Measurements from ENCODE around the gene ACAP2.

ACAP2 gene

GRCh38 chr3:195397524-195397923 is 45.3 kb downstream of the ACAP2 start:
- in situ Hi-C loops (cut with HindIII; ENCODE audit: low pct_ligation_motif_present, low sequenced_read_pairs): no loop called here
- no peak for DNase-seq
- TF ChIP-seq CTCF (IDR thresholded peaks at IDR 0.05; ENCODE audit: low read depth, low read length, missing control alignments): no peak
- Histone ChIP-seq H3K27ac (no peak overlapping the region), H3K36me3 (replicated peaks) (no peaks in the 10 kb centered on the region), H3K4me3 (ENCODE audit: low read depth, low read length) (no peak overlapping the region), H3K27me3 (replicated peaks) (no peaks in the 10 kb centered on the region)

- no peak for TF ChIP-seq CTCF (IDR thresholded peaks at IDR 0.05; ENCODE audit: low read depth, low read length, missing control alignments)
- H3K4me3 ChIP-seq (ENCODE audit: low read depth, low read length): no peak overlapping the region
- H3K27me3 ChIP-seq (replicated peaks): no peaks in the 10 kb centered on the region
- H3K27ac ChIP-seq: no peak overlapping the region
- no peak for DNase-seq
- H3K36me3 ChIP-seq (replicated peaks): peaks cover 2% of the 10 kb centered on the region
- in situ Hi-C loops (cut with HindIII; ENCODE audit: low pct_ligation_motif_present, low sequenced_read_pairs): no loop called here
Measured at GRCh38 chr3:195395208-195395816, 47.5 kb downstream of the ACAP2 start.

- DNase-seq: peak; percentile 11
- in situ Hi-C loops (cut with HindIII; ENCODE audit: low pct_ligation_motif_present, low sequenced_read_pairs): no loop called here
- Histone ChIP-seq H3K27ac (no peak overlapping the region), H3K36me3 (replicated peaks) (peaks cover 2% of the 10 kb centered on the region), H3K27me3 (replicated peaks) (no peaks in the 10 kb centered on the region), H3K4me3 (ENCODE audit: low read depth, low read length) (no peak overlapping the region)
- no peak for TF ChIP-seq CTCF (IDR thresholded peaks at IDR 0.05; ENCODE audit: low read depth, low read length, missing control alignments)
Measured at GRCh38 chr3:195394700-195395099, 48.1 kb downstream of the ACAP2 start.

GRCh38 chr3:195394024-195394423 is 48.8 kb downstream of the ACAP2 start:
- in situ Hi-C loops (cut with HindIII; ENCODE audit: low pct_ligation_motif_present, low sequenced_read_pairs): no loop called here
- Histone ChIP-seq H3K36me3 (replicated peaks) (peaks cover 2% of the 10 kb centered on the region), H3K4me3 (ENCODE audit: low read depth, low read length) (no peak overlapping the region), H3K27ac (no peak overlapping the region), H3K27me3 (replicated peaks) (no peaks in the 10 kb centered on the region)
- DNase-seq: no peak
- no peak for TF ChIP-seq CTCF (IDR thresholded peaks at IDR 0.05; ENCODE audit: low read depth, low read length, missing control alignments)

GRCh38 chr3:195388380-195388779 is 54.4 kb downstream of the ACAP2 start:
- DNase-seq: no peak
- in situ Hi-C loops (cut with HindIII; ENCODE audit: low pct_ligation_motif_present, low sequenced_read_pairs): no loop called here
- H3K27me3 ChIP-seq (replicated peaks): no peaks in the 10 kb centered on the region
- no peak overlapping the region for H3K4me3 ChIP-seq (ENCODE audit: low read depth, low read length)
- H3K36me3 ChIP-seq (replicated peaks): peaks cover 2% of the 10 kb centered on the region
- TF ChIP-seq CTCF (IDR thresholded peaks at IDR 0.05; ENCODE audit: low read depth, low read length, missing control alignments): no peak
- H3K27ac ChIP-seq: no peak overlapping the region

- DNase-seq: no peak
- Histone ChIP-seq H3K27ac (no peak overlapping the region), H3K36me3 (replicated peaks) (peaks cover 2% of the 10 kb centered on the region), H3K27me3 (replicated peaks) (no peaks in the 10 kb centered on the region), H3K4me3 (ENCODE audit: low read depth, low read length) (no peak overlapping the region)
- in situ Hi-C loops (cut with HindIII; ENCODE audit: low pct_ligation_motif_present, low sequenced_read_pairs): no loop called here
- TF ChIP-seq CTCF (IDR thresholded peaks at IDR 0.05; ENCODE audit: low read depth, low read length, missing control alignments): no peak
Measured at GRCh38 chr3:195386739-195387138, 56.1 kb downstream of the ACAP2 start.
